B cell (primary cell): ENCODE results near the gene FEV. TPM values are rescaled to one million over a fixed set of nuclear protein-coding genes. Genes with fewer than 3 reads are reported as not detected.

Source experiments
- ATAC-seq: fragments of 200-7000 bp; cut with Tn5 transposase; one replicate; pipeline ENCODE4 v1.10.0; 2021; ENCODE audit warnings: low read depth, mild to moderate bottlenecking, moderate number of reproducible peaks, moderate library complexity
- CTCF ChIA-PET: fragments of 350-600 bp; sonication (Branson Sonifier 250); formaldehyde crosslinking; loops from one replicate; lab custom pipeline; 2021; ENCODE audit warnings: antibody characterized with exemption, inconsistent platforms; lab: Charles Lee
- POLR2A ChIA-PET: fragments of 350-600 bp; sonication (Branson Sonifier 250); formaldehyde crosslinking; loops from one replicate; lab custom pipeline; 2021; ENCODE audit warnings: antibody characterized with exemption; lab: Charles Lee
- DNase-seq: peaks from one replicate; pipeline ENCODE4 v3.0.0; 2013
- H2AFZ ChIP-seq: 2 replicates; pipeline ENCODE4 v1.6.1; 2012; ENCODE audit warnings: mild to moderate bottlenecking, low read depth, low read length; ENCODE audit not compliant: insufficient read depth, poor library complexity, severe bottlenecking
- H3K27ac ChIP-seq, 2 donors: 1 replicate in 1 of 2; 2 replicates in 1 of 2; pipeline ENCODE4 v1.5.1; 2012 to 2013; ENCODE audit warnings: low read length in 2 of 2, mild to moderate bottlenecking in 2 of 2, moderate library complexity in 1 of 2
- H3K27me3 ChIP-seq, 4 experiments: fragments of 200-600 bp in 1 of 4; sonication (generic) in 1 of 4; replicated peaks in 1 of 4; 1 replicate in 2 of 4; 2 replicates in 2 of 4; pipeline versions ENCODE4 v1.6.1 to v1.7.0; 2013 to 2016; ENCODE audit warnings: low read length in 3 of 4, mild to moderate bottlenecking in 2 of 4, mixed read lengths in 1 of 4, moderate library complexity in 1 of 4; ENCODE audit not compliant: insufficient read depth in 4 of 4, control insufficient read depth in 3 of 4; ENCODE audit errors: control extremely low read depth in 1 of 4
- H3K36me3 ChIP-seq, 2 experiments: replicated peaks in 1 of 2; 1 replicate in 1 of 2; 2 replicates in 1 of 2; pipeline versions ENCODE4 v1.6.1 to v1.7.1; 2013; ENCODE audit warnings: low read length in 1 of 2; ENCODE audit not compliant: insufficient read depth in 2 of 2, control insufficient read depth in 1 of 2; ENCODE audit errors: control extremely low read depth in 1 of 2, extremely low read depth in 1 of 2
- H3K4me1 ChIP-seq, 2 donors: fragments of 200-600 bp in 1 of 2; sonication (generic) in 1 of 2; 1 replicate in 1 of 2; 2 replicates in 1 of 2; pipeline versions ENCODE4 v1.5.1 to v1.6.1; 2013 to 2017; ENCODE audit warnings: low read length in 2 of 2; ENCODE audit not compliant: control insufficient read depth in 2 of 2, insufficient read depth in 2 of 2
- H3K4me2 ChIP-seq: replicated peaks from 2 replicates; pipeline ENCODE3; 2012; ENCODE audit warnings: mild to moderate bottlenecking, low read depth, low read length; ENCODE audit not compliant: poor library complexity, severe bottlenecking
- H3K4me3 ChIP-seq, 5 experiments: fragments of 200-600 bp in 1 of 5; sonication (generic) in 1 of 5; 1 replicate in 3 of 5; 2 replicates in 2 of 5; pipeline versions ENCODE4 v1.5.1 to v1.7.0; 2011 to 2016; ENCODE audit warnings: low read length in 4 of 5, mild to moderate bottlenecking in 4 of 5, low read depth in 2 of 5, control low read depth in 1 of 5, moderate library complexity in 1 of 5; ENCODE audit not compliant: insufficient read depth in 1 of 5; ENCODE audit errors: control extremely low read depth in 1 of 5, extremely low read depth in 1 of 5
- H3K79me2 ChIP-seq: fragments of 200-600 bp; sonication (generic); one replicate; pipeline ENCODE4 v1.6.0; 2016; ENCODE audit warnings: low read length; ENCODE audit not compliant: control insufficient read depth, insufficient read depth
- H3K9ac ChIP-seq: fragments of 200-600 bp; sonication (generic); 2 replicates; pipeline ENCODE4 v1.6.1; 2017; ENCODE audit warnings: mild to moderate bottlenecking, low read length, moderate library complexity
- H3K9me3 ChIP-seq, 3 donors: one replicate each; pipeline versions ENCODE4 v1.6.1 to v1.7.1; 2013; ENCODE audit warnings: low read length in 2 of 3; ENCODE audit not compliant: control insufficient read depth in 2 of 3, insufficient read depth in 1 of 3; ENCODE audit errors: control extremely low read depth in 1 of 3
- H4K20me1 ChIP-seq: 2 replicates; pipeline ENCODE4 v1.6.0; 2012; ENCODE audit warnings: mild to moderate bottlenecking, low read length; ENCODE audit not compliant: insufficient read depth, control insufficient read depth, poor library complexity, severe bottlenecking
- H3K27ac Mint-ChIP-seq: one replicate; pipeline ENCODE4 v1.8.0; 2021; ENCODE audit warnings: mixed read lengths
- H3K27me3 Mint-ChIP-seq: one replicate; pipeline ENCODE4 v1.8.0; 2021; ENCODE audit warnings: mixed read lengths
- H3K4me1 Mint-ChIP-seq: one replicate; pipeline ENCODE4 v1.8.0; 2021; ENCODE audit warnings: mixed read lengths
- H3K4me3 Mint-ChIP-seq: one replicate; pipeline ENCODE4 v1.8.0; 2021; ENCODE audit warnings: mixed read lengths
- H3K9me3 Mint-ChIP-seq: one replicate; pipeline ENCODE4 v1.8.0; 2022; ENCODE audit warnings: mixed read lengths; ENCODE audit not compliant: insufficient read depth
- CTCF ChIP-seq: fragments of 200-600 bp; IDR thresholded peaks from one replicate; pipeline ENCODE4 v1.8.0; 2022; ENCODE audit warnings: antibody characterized with exemption, mild to moderate bottlenecking
- EZH2 ChIP-seq: IDR thresholded peaks from 2 replicates; pipeline ENCODE4 v1.6.1; 2012; ENCODE audit warnings: borderline replicate concordance, low read depth, mild to moderate bottlenecking, moderate library complexity, low read length; ENCODE audit not compliant: insufficient read depth, poor library complexity, severe bottlenecking
- WGBS: methylation state at CpG from one replicate; pipeline ENCODE4 v1.1.5; 2013; ENCODE audit warnings: missing lambda C conversion rate; ENCODE audit not compliant: insufficient coverage; 5-methylcytosine and 5-hydroxymethylcytosine counted together
- intact Hi-C: fragments of 100-400 bp; cut with micrococcal nuclease; formaldehyde crosslinking; loops from one replicate; pipeline ENCODE4 v1.10.0; 2022
- polyA plus RNA-seq: library from polyadenylated mRNA; depleted of rRNA; stranded (reverse); fragments of >200 nt; gene quantifications from 2 replicates; pipeline ENCODE4 v1.2.3, GENCODE V29; 2012
- total RNA-seq, 2 donors: library from RNA; stranded (reverse); fragments of 120-200 nt in 1 of 2; gene quantifications; 1 replicate in 1 of 2; 2 replicates in 1 of 2; pipeline versions ENCODE4 v1.2.3 to v1.2.4, GENCODE V29; 2013 to 2022

Gene FEV
- total and polyA plus RNA-seq, 2 donors (not counting 1 experiment from before 2014, with no cell fraction given), result not detected

GRCh38 chr2:218988164-218988563, 3.2 kb upstream of the FEV start:
- Histone ChIP-seq H3K36me3 (no peaks in the 10 kb centered on the region), H4K20me1 (no peaks in the 10 kb centered on the region), H3K9ac (no peak overlapping the region), H3K4me2 (no peak overlapping the region), H3K4me3 (no peak overlapping the region), H3K4me1 (peaks cover 16 to 45% of the 10 kb centered on the region in 2 donors), H2AFZ (no peak overlapping the region), H3K9me3 (peaks cover 0 to 39% (median 0%) of the 10 kb centered on the region in 3 donors), H3K79me2 (no peaks in the 10 kb centered on the region), H3K27ac (no peak overlapping the region), H3K27me3 (peaks cover 0 to 95% (median 64%) of the 10 kb centered on the region in 4 experiments)
- WGBS, result no CpG with 5 or more reads among the region's 3 CpGs
- ChIA-PET CTCF (interaction anchor here (0.8 to 1.6 kb wide), 2 partner anchors 8 to 111 kb away, joined by 3 to 6 read pairs; no protein-coding TSS in a partner anchor), POLR2A (no interaction called here)
- ATAC-seq, result no peak
- no peak for TF ChIP-seq EZH2
- no peak for TF ChIP-seq CTCF
- H3K27me3 Mint-ChIP-seq, result peaks cover 74% of the 10 kb centered on the region
- intact Hi-C loops, result no loop called here
- no peak for DNase-seq
- no peak overlapping the region for H3K27ac Mint-ChIP-seq
- no peak overlapping the region for H3K4me3 Mint-ChIP-seq
- no peaks in the 10 kb centered on the region for H3K9me3 Mint-ChIP-seq
- H3K4me1 Mint-ChIP-seq, result peaks cover 15% of the 10 kb centered on the region

GRCh38 chr2:218986148-218986761, 1.3 kb upstream of the FEV start:
- Histone ChIP-seq H3K9me3 (peaks cover 0 to 40% (median 0%) of the 10 kb centered on the region in 3 donors), H3K4me1 (peaks cover 22 to 56% of the 10 kb centered on the region in 2 donors), H3K4me2 (no peak overlapping the region), H4K20me1 (no peaks in the 10 kb centered on the region), H3K27ac (no peak overlapping the region), H3K36me3 (no peaks in the 10 kb centered on the region), H3K79me2 (no peaks in the 10 kb centered on the region), H3K27me3 (peaks cover 0 to 93% (median 66%) of the 10 kb centered on the region in 4 experiments), H3K9ac (no peak overlapping the region), H3K4me3 (no peak overlapping the region), H2AFZ (no peak overlapping the region)
- no peak for TF ChIP-seq EZH2
- TF ChIP-seq CTCF, result no peak
- WGBS, result 75% methylated on average over 3 of the region's 4 CpGs
- intact Hi-C loops, result no loop called here
- Mint-ChIP-seq H3K27me3 (peaks cover 70% of the 10 kb centered on the region), H3K9me3 (no peaks in the 10 kb centered on the region), H3K27ac (no peak overlapping the region), H3K4me3 (no peak overlapping the region), H3K4me1 (peaks cover 20% of the 10 kb centered on the region)
- POLR2A ChIA-PET, result no interaction called here
- ATAC-seq (no peak), DNase-seq (no peak)
- CTCF ChIA-PET, result interaction anchor here (1.6 kb wide), 1 partner anchor 110 kb away, joined by 6 read pairs; no protein-coding TSS in a partner anchor
